ENCODE results near the gene WDR1. TPM values are rescaled to one million over a fixed set of nuclear protein-coding genes. Genes with fewer than 3 reads are reported as not detected.
A peak's percentile ranks its signal among the peaks of the same experiment; 100 is the strongest.

The WDR1 gene
- total RNA-seq, 1 donor from 2014 or later: 216 TPM

GRCh38 chr4:10102474-10103332 lies 13.9 kb downstream of the WDR1 start:
- Histone ChIP-seq H3K27me3 (no peaks in the 10 kb centered on the region), H3K36me3 (peaks cover 36 to 52% of the 10 kb centered on the region in 2 donors), H3K27ac (peak overlapping the region; percentile 89 to 93), H3K4me3 (no peak overlapping the region), H3K4me1 (peaks cover 45 to 88% of the 10 kb centered on the region in 2 donors), H3K9me3 (no peaks in the 10 kb centered on the region)
- TF ChIP-seq, protein P1, sequence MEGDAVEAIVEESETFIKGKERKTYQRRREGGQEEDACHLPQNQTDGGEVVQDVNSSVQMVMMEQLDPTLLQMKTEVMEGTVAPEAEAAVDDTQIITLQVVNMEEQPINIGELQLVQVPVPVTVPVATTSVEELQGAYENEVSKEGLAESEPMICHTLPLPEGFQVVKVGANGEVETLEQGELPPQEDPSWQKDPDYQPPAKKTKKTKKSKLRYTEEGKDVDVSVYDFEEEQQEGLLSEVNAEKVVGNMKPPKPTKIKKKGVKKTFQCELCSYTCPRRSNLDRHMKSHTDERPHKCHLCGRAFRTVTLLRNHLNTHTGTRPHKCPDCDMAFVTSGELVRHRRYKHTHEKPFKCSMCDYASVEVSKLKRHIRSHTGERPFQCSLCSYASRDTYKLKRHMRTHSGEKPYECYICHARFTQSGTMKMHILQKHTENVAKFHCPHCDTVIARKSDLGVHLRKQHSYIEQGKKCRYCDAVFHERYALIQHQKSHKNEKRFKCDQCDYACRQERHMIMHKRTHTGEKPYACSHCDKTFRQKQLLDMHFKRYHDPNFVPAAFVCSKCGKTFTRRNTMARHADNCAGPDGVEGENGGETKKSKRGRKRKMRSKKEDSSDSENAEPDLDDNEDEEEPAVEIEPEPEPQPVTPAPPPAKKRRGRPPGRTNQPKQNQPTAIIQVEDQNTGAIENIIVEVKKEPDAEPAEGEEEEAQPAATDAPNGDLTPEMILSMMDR (IDR thresholded peaks at IDR 0.05): no peak
- intact Hi-C loops (cut with DNase I): no loop called here
- DNase-seq (ENCODE audit: low spot score in 2 of 2): no peak

- H3K4me1 ChIP-seq: peaks cover 45 to 87% of the 10 kb centered on the region in 2 donors
- H3K27me3 ChIP-seq: no peaks in the 10 kb centered on the region
- H3K4me3 ChIP-seq: peak overlapping the region in 1 of 2 donors; percentile 3
- DNase-seq (ENCODE audit: low spot score in 2 of 2): no peak
- peak overlapping the region; percentile 89 to 93 for H3K27ac ChIP-seq
- peaks cover 44 to 60% of the 10 kb centered on the region in 2 donors for H3K36me3 ChIP-seq
- intact Hi-C loops (cut with DNase I): no loop called here
- TF ChIP-seq, protein P1 (IDR thresholded peaks at IDR 0.05): no peak
- H3K9me3 ChIP-seq: no peaks in the 10 kb centered on the region
These were observed 14.7 kb downstream of the WDR1 start for GRCh38 chr4:10101671-10102473.

DNA sequence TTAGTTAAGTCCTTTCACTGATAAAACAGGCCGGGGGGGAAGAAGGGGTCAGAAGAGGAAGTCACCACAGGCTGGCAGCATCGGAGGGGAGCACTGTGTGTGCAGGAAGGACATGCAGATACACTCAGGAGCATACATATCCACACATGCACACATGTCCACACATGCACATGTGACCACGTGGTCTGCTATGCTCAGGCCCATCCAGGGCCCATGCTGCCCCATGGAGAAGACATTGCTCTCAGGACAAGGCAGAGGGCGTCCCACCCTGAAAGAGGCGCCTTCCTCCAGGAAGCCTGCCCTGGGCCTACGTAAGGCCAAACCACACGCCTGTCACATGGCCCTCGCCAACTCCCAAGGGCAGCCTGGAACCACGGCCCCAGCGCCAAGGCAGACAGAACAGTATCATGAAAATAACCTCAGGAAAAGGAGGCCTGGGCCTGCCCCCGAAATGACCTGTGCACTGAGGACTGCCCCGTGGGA lies 15.8 kb downstream of the WDR1 start:
- TF ChIP-seq, protein P1 (IDR thresholded peaks at IDR 0.05): no peak
- Histone ChIP-seq H3K4me3 (no peak overlapping the region), H3K27ac (peak overlapping the region; percentile 89 to 93), H3K36me3 (peaks cover 51 to 70% of the 10 kb centered on the region in 2 donors), H3K9me3 (no peaks in the 10 kb centered on the region), H3K4me1 (peaks cover 51 to 90% of the 10 kb centered on the region in 2 donors), H3K27me3 (no peaks in the 10 kb centered on the region)
- intact Hi-C loops (cut with DNase I): no loop called here
- DNase-seq (ENCODE audit: low spot score in 2 of 2): peak in 1 of 2 donors; percentile 45

GRCh38 chr4:10099499-10100325 lies 16.9 kb downstream of the WDR1 start:
- no peak for DNase-seq (ENCODE audit: low spot score in 2 of 2)
- intact Hi-C loops (cut with DNase I): no loop called here
- H3K4me3 ChIP-seq: no peak overlapping the region
- H3K9me3 ChIP-seq: no peaks in the 10 kb centered on the region
- TF ChIP-seq, protein P1 (IDR thresholded peaks at IDR 0.05): no peak
- H3K36me3 ChIP-seq: peaks cover 61 to 81% of the 10 kb centered on the region in 2 donors
- no peaks in the 10 kb centered on the region for H3K27me3 ChIP-seq
- H3K4me1 ChIP-seq: peaks cover 53 to 90% of the 10 kb centered on the region in 2 donors
- H3K27ac ChIP-seq: peak overlapping the region; percentile 80 to 93

GRCh38 chr4:10098780-10099160 lies 17.8 kb downstream of the WDR1 start:
- peaks cover 58 to 90% of the 10 kb centered on the region in 2 donors for H3K4me1 ChIP-seq
- TF ChIP-seq, protein P1 (IDR thresholded peaks at IDR 0.05): no peak
- H3K27ac ChIP-seq: peak overlapping the region; percentile 80 to 93
- H3K4me3 ChIP-seq: no peak overlapping the region
- H3K36me3 ChIP-seq: peaks cover 67 to 83% of the 10 kb centered on the region in 2 donors
- H3K27me3 ChIP-seq: no peaks in the 10 kb centered on the region
- intact Hi-C loops (cut with DNase I): no loop called here
- DNase-seq (ENCODE audit: low spot score in 2 of 2): no peak
- no peaks in the 10 kb centered on the region for H3K9me3 ChIP-seq

All from ascending aorta (tissue), 2 donors.